SK-N-SH (cell line): ENCODE measurements around the gene ZNF341. TPM values are rescaled to one million over a fixed set of nuclear protein-coding genes. Genes with fewer than 3 reads are reported as not detected.

Experiments
- CTCF ChIA-PET: fragments of 300-600, 350-600 bp; formaldehyde crosslinking; extraction: SDS; loops from one replicate; lab custom pipeline; 2021; lab: Yijun Ruan, JAX
- POLR2A ChIA-PET: fragments of 350-600 bp; sonication (Branson Sonifier 250); formaldehyde crosslinking; extraction: SDS; loops from one replicate; lab custom pipeline; 2020; ENCODE audit warnings: antibody characterized with exemption, inconsistent platforms; lab: Yijun Ruan, JAX
- DNase-seq: peaks from one replicate; pipeline ENCODE4 v3.0.0; 2012
- H2AFZ ChIP-seq: fragments of 200-600 bp; sonication (generic); 2 replicates; pipeline ENCODE4 v1.8.1; 2016; ENCODE audit warnings: antibody characterized with exemption, mild to moderate bottlenecking, low read depth
- H3F3A ChIP-seq: fragments of 200-600 bp; sonication (generic); replicated peaks from 2 replicates; pipeline ENCODE3; 2016; ENCODE audit warnings: antibody characterized with exemption, mild to moderate bottlenecking; ENCODE audit not compliant: insufficient read depth
- H3K27ac ChIP-seq, 2 experiments: fragments of 200-500 bp in 1 of 2; fragments of 200-600 bp in 1 of 2; sonication (Bioruptor generic) in 1 of 2; sonication (generic), shearing (Covaris generic) in 1 of 2; 2 replicates each; pipeline versions ENCODE4 v1.5.1 to v1.6.1; 2014 to 2016; ENCODE audit warnings: low read depth in 2 of 2, inconsistent platforms in 1 of 2, low read length in 1 of 2, mild to moderate bottlenecking in 1 of 2, mixed read lengths in 1 of 2
- H3K27me3 ChIP-seq: fragments of 200-600 bp; sonication (generic), shearing (Covaris generic); 2 replicates; pipeline ENCODE4 v1.6.1; 2016; ENCODE audit warnings: mixed run types; ENCODE audit not compliant: insufficient read depth
- H3K36me3 ChIP-seq, 2 experiments: fragments of 200-500 bp in 1 of 2; fragments of 200-600 bp in 1 of 2; sonication (Bioruptor generic) in 1 of 2; sonication (generic) in 1 of 2; replicated peaks in 1 of 2; 2 replicates each; pipeline versions ENCODE3 to v1.5.1; 2014 to 2016; ENCODE audit warnings: low read length in 1 of 2, mild to moderate bottlenecking in 1 of 2; ENCODE audit not compliant: insufficient read depth in 2 of 2, control insufficient read depth in 1 of 2
- H3K4me1 ChIP-seq, 2 experiments: fragments of 200-500 bp in 1 of 2; fragments of 200-600 bp in 1 of 2; sonication (Bioruptor generic) in 1 of 2; sonication (generic), shearing (Covaris generic) in 1 of 2; 2 replicates each; pipeline versions ENCODE4 v1.5.1 to v1.6.1; 2014 to 2016; ENCODE audit warnings: low read depth in 1 of 2, low read length in 1 of 2, mixed run types in 1 of 2; ENCODE audit not compliant: insufficient read depth in 2 of 2, control insufficient read depth in 1 of 2
- H3K4me2 ChIP-seq: fragments of 200-600 bp; sonication (generic), shearing (Covaris generic); 2 replicates; pipeline ENCODE4 v1.6.1; 2017; ENCODE audit warnings: mixed run types
- H3K4me3 ChIP-seq, 2 experiments: fragments of 200-500 bp in 1 of 2; fragments of 200-600 bp in 1 of 2; sonication (Bioruptor generic) in 1 of 2; sonication (generic), shearing (Covaris generic) in 1 of 2; 2 replicates each; pipeline versions ENCODE4 v1.5.1 to v1.8.1; 2014 to 2016; ENCODE audit warnings: low read depth in 2 of 2, inconsistent platforms in 1 of 2, low read length in 1 of 2, mild to moderate bottlenecking in 1 of 2, mixed read lengths in 1 of 2, moderate library complexity in 1 of 2
- H3K79me2 ChIP-seq: fragments of 200-600 bp; sonication (generic); 2 replicates; pipeline ENCODE4 v1.8.1; 2017; ENCODE audit warnings: mild to moderate bottlenecking; ENCODE audit not compliant: insufficient read depth
- H3K9ac ChIP-seq: fragments of 200-600 bp; sonication (generic); 2 replicates; pipeline ENCODE4 v1.6.1; 2017; ENCODE audit warnings: mixed run types
- H3K9me2 ChIP-seq: fragments of 200-600 bp; sonication (generic); 2 replicates; pipeline ENCODE4 v1.6.1; 2017; ENCODE audit warnings: mixed run types
- H3K9me3 ChIP-seq: fragments of 200-600 bp; sonication (generic); 2 replicates; pipeline ENCODE4 v1.6.1; 2017; ENCODE audit warnings: mixed run types, mild to moderate bottlenecking, moderate library complexity
- H4K20me1 ChIP-seq: fragments of 200-600 bp; sonication (generic); 2 replicates; pipeline ENCODE4 v1.6.1; 2017; ENCODE audit warnings: mild to moderate bottlenecking, mixed run types; ENCODE audit not compliant: insufficient read depth
- ELF1 ChIP-seq: IDR thresholded peaks from 2 replicates; pipeline ENCODE4 v1.4.0; 2012
- FOXJ3 ChIP-seq: sonication (generic); formaldehyde crosslinking; IDR thresholded peaks from 2 replicates; pipeline ENCODE4 v1.5.1; 2020; ENCODE audit warnings: mild to moderate bottlenecking, missing genetic modification reagents
- GABPA ChIP-seq: IDR thresholded peaks from 2 replicates; pipeline ENCODE4 v1.4.0; 2012; ENCODE audit warnings: low read depth, mild to moderate bottlenecking
- GATA2 ChIP-seq: sonication (generic); formaldehyde crosslinking; IDR thresholded peaks from 2 replicates; pipeline ENCODE4 v1.5.0; 2020; ENCODE audit warnings: mild to moderate bottlenecking, missing genetic modification reagents
- JUND ChIP-seq: IDR thresholded peaks from 2 replicates; pipeline ENCODE4 v1.4.0; 2012
- MEF2A ChIP-seq: IDR thresholded peaks from 2 replicates; pipeline ENCODE4 v1.4.0; 2012; ENCODE audit warnings: low read depth, borderline replicate concordance
- MXI1 ChIP-seq: IDR thresholded peaks from 2 replicates; pipeline ENCODE4 v1.6.1; 2012; ENCODE audit warnings: mild to moderate bottlenecking, low read depth, low read length, improper control_type of control experiment
- NRF1 ChIP-seq: IDR thresholded peaks from 2 replicates; pipeline ENCODE4 v1.6.1; 2012; ENCODE audit warnings: low read depth, mild to moderate bottlenecking, low read length
- POLR2AphosphoS5 ChIP-seq: IDR thresholded peaks from 2 replicates; pipeline ENCODE4 v1.6.1; 2012; ENCODE audit warnings: low read depth, low read length
- RAD21 ChIP-seq: IDR thresholded peaks from 2 replicates; pipeline ENCODE4 v1.6.1; 2012; ENCODE audit warnings: mild to moderate bottlenecking, low read length
- SIN3A ChIP-seq: IDR thresholded peaks from 2 replicates; pipeline ENCODE4 v1.6.1; 2012; ENCODE audit warnings: low read depth, mild to moderate bottlenecking, low read length, moderate library complexity, borderline replicate concordance
- SMC3 ChIP-seq: IDR thresholded peaks from 2 replicates; pipeline ENCODE4 v1.6.1; 2012; ENCODE audit warnings: low read depth, low read length, improper control_type of control experiment
- WGBS: methylation state at CpG from one replicate; pipeline ENCODE4 v1.1.6; 2017; ENCODE audit warnings: low lambda C conversion rate; 5-methylcytosine and 5-hydroxymethylcytosine counted together
- polyA plus RNA-seq, 3 experiments: library from polyadenylated mRNA; depleted of rRNA; stranded (reverse); fragments of >200 nt; gene quantifications; 2 replicates each; pipeline ENCODE4 v1.2.3, GENCODE V29; 2012
- TF ChIP-seq, protein P1 (sequence below): IDR thresholded peaks from 2 replicates; pipeline ENCODE4 v1.4.0; 2012; ENCODE audit warnings: low read depth
- TF ChIP-seq, protein P2 (sequence below): IDR thresholded peaks from 2 replicates; pipeline ENCODE4 v1.6.1; 2012; ENCODE audit warnings: mild to moderate bottlenecking, low read depth, low read length, moderate library complexity
- TF ChIP-seq, protein P3 (sequence below): fragments of 150-350 bp; IDR thresholded peaks from 2 replicates; pipeline ENCODE4 v1.6.1; 2016; ENCODE audit warnings: mild to moderate bottlenecking, low read depth, low read length
- TF ChIP-seq, protein P4 (sequence below): fragments of 200-600 bp; sonication (generic); IDR thresholded peaks from 2 replicates; pipeline ENCODE4 v1.6.1; 2017; ENCODE audit warnings: antibody characterized with exemption, mild to moderate bottlenecking, moderate library complexity

The ZNF341 gene
- polyA plus RNA-seq, 1 of the 3 experiments (the other 2 are of a cell fraction), result 3.2 TPM

DNA sequence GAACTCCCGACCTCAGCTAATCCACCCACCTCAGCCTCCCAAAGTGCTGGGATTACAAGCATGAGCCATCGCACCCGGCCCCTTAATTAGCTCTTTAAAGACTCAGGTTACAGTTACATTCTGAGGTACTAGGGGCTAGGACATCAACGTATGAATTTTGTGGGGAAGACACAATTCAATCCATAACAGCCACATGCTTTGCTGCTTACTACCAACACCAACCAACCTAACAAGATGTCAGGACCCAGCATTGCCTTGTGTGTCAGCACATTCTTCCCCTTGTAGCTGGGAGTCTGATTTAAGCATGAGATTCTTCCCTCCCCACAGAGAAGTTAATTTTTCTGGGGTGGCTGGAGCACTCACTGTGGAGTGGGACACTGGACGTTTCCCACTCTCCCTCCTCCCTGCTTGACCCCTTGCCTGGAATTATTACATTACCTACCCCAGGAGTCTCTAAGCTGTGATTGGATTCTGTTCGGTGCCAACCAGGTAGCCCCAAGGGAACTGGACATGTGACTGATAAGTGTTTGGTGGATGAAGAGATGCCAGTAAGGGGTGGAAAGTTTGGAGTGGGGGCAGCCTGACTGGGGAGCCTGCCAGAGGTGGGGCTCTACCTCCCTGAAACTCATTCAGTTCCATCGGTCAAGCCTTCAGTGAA, 6.1 kb upstream of the ZNF341 start:
- H3K9me2 ChIP-seq, result no peaks in the 10 kb centered on the region
- H3K4me2 ChIP-seq, result no peak overlapping the region
- POLR2A ChIA-PET, result no interaction called here
- H3K27ac ChIP-seq, result no peak overlapping the region
- no peak overlapping the region for H3K4me3 ChIP-seq
- H3K4me1 ChIP-seq, result no peaks in the 10 kb centered on the region; a peak in 1 of 4 replicates
- no peaks in the 10 kb centered on the region for H3K79me2 ChIP-seq
- no peaks in the 10 kb centered on the region for H3K27me3 ChIP-seq
- DNase-seq, result no peak
- no peaks in the 10 kb centered on the region for H4K20me1 ChIP-seq
- H3K9ac ChIP-seq, result no peak overlapping the region
- CTCF ChIA-PET, result interaction anchor here (1.1 to 2.0 kb wide), 2 partner anchors 30 to 58 kb away, joined by 4 to 6 read pairs; no protein-coding TSS in a partner anchor
- TF ChIP-seq SIN3A (no peak), GATA2 (CRISPR knock-in tag) (no peak), RAD21 (no peak), FOXJ3 (no peak), MXI1 (no peak), MEF2A (no peak), SMC3 (no peak)
- TF ChIP-seq, protein P1, sequence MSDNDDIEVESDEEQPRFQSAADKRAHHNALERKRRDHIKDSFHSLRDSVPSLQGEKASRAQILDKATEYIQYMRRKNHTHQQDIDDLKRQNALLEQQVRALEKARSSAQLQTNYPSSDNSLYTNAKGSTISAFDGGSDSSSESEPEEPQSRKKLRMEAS, result no peak
- TF ChIP-seq, protein P2, sequence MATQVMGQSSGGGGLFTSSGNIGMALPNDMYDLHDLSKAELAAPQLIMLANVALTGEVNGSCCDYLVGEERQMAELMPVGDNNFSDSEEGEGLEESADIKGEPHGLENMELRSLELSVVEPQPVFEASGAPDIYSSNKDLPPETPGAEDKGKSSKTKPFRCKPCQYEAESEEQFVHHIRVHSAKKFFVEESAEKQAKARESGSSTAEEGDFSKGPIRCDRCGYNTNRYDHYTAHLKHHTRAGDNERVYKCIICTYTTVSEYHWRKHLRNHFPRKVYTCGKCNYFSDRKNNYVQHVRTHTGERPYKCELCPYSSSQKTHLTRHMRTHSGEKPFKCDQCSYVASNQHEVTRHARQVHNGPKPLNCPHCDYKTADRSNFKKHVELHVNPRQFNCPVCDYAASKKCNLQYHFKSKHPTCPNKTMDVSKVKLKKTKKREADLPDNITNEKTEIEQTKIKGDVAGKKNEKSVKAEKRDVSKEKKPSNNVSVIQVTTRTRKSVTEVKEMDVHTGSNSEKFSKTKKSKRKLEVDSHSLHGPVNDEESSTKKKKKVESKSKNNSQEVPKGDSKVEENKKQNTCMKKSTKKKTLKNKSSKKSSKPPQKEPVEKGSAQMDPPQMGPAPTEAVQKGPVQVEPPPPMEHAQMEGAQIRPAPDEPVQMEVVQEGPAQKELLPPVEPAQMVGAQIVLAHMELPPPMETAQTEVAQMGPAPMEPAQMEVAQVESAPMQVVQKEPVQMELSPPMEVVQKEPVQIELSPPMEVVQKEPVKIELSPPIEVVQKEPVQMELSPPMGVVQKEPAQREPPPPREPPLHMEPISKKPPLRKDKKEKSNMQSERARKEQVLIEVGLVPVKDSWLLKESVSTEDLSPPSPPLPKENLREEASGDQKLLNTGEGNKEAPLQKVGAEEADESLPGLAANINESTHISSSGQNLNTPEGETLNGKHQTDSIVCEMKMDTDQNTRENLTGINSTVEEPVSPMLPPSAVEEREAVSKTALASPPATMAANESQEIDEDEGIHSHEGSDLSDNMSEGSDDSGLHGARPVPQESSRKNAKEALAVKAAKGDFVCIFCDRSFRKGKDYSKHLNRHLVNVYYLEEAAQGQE, result no peak
- TF ChIP-seq, protein P3, sequence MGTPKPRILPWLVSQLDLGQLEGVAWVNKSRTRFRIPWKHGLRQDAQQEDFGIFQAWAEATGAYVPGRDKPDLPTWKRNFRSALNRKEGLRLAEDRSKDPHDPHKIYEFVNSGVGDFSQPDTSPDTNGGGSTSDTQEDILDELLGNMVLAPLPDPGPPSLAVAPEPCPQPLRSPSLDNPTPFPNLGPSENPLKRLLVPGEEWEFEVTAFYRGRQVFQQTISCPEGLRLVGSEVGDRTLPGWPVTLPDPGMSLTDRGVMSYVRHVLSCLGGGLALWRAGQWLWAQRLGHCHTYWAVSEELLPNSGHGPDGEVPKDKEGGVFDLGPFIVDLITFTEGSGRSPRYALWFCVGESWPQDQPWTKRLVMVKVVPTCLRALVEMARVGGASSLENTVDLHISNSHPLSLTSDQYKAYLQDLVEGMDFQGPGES, result no peak
- WGBS, result 68% methylated on average over 7 of the region's 7 CpGs
- no peak overlapping the region for H2AFZ ChIP-seq
- H3F3A ChIP-seq, result no peaks in the 10 kb centered on the region
- H3K9me3 ChIP-seq, result no peaks in the 10 kb centered on the region
- no peaks in the 10 kb centered on the region for H3K36me3 ChIP-seq

DNA sequence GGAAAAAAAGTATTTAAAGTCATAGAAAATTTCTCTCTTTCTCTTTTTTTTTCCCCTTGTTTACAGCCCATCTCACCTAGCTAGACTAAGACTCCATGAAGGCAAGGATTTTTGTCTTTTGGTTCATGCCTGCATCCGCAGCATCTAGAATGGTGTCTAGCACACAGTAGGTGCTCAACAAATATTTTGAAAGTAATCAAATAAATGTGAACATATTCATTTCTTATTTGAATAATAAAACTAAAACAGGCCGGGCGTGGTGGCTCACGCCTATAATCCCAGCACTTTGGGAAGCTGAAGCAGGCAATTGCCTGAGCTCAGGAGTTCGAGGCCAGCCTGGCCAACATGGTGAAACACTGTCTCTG, 4.7 kb upstream of the ZNF341 start:
- Histone ChIP-seq H2AFZ (no peak overlapping the region), H3K4me3 (no peak overlapping the region), H3K27ac (no peak overlapping the region), H3K4me2 (no peak overlapping the region), H3K79me2 (no peaks in the 10 kb centered on the region), H3K9ac (no peak overlapping the region), H3F3A (peaks cover 3% of the 10 kb centered on the region), H3K27me3 (no peaks in the 10 kb centered on the region), H3K9me3 (no peaks in the 10 kb centered on the region), H3K9me2 (no peaks in the 10 kb centered on the region), H4K20me1 (no peaks in the 10 kb centered on the region), H3K36me3 (no peaks in the 10 kb centered on the region), H3K4me1 (peaks cover 3 to 4% of the 10 kb centered on the region in 2 experiments; a peak in 1 of 4 replicates)
- POLR2A ChIA-PET, result no interaction called here
- CTCF ChIA-PET, result interaction anchor here (2.0 kb wide), 1 partner anchor 60 kb away, joined by 6 read pairs; no protein-coding TSS in a partner anchor
- 86% methylated on average over 5 of the region's 5 CpGs for WGBS
- no peak for DNase-seq
- TF ChIP-seq, protein P2, result no peak
- TF ChIP-seq POLR2AphosphoS5, result no peak
- TF ChIP-seq ELF1, result no peak
- no peak for TF ChIP-seq NRF1
- TF ChIP-seq, protein P1, result no peak
- TF ChIP-seq RAD21, result no peak
- no peak for TF ChIP-seq FOXJ3
- TF ChIP-seq GABPA, result no peak
- TF ChIP-seq, protein P4, sequence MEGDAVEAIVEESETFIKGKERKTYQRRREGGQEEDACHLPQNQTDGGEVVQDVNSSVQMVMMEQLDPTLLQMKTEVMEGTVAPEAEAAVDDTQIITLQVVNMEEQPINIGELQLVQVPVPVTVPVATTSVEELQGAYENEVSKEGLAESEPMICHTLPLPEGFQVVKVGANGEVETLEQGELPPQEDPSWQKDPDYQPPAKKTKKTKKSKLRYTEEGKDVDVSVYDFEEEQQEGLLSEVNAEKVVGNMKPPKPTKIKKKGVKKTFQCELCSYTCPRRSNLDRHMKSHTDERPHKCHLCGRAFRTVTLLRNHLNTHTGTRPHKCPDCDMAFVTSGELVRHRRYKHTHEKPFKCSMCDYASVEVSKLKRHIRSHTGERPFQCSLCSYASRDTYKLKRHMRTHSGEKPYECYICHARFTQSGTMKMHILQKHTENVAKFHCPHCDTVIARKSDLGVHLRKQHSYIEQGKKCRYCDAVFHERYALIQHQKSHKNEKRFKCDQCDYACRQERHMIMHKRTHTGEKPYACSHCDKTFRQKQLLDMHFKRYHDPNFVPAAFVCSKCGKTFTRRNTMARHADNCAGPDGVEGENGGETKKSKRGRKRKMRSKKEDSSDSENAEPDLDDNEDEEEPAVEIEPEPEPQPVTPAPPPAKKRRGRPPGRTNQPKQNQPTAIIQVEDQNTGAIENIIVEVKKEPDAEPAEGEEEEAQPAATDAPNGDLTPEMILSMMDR, result no peak
- TF ChIP-seq JUND, result no peak
